ENCODE data around the gene MYL7. TPM values are rescaled to one million over a fixed set of nuclear protein-coding genes. Genes with fewer than 3 reads are reported as not detected.

MYL7 gene
- total RNA-seq, 2 experiments from 2014 or later, result not detected

DNA sequence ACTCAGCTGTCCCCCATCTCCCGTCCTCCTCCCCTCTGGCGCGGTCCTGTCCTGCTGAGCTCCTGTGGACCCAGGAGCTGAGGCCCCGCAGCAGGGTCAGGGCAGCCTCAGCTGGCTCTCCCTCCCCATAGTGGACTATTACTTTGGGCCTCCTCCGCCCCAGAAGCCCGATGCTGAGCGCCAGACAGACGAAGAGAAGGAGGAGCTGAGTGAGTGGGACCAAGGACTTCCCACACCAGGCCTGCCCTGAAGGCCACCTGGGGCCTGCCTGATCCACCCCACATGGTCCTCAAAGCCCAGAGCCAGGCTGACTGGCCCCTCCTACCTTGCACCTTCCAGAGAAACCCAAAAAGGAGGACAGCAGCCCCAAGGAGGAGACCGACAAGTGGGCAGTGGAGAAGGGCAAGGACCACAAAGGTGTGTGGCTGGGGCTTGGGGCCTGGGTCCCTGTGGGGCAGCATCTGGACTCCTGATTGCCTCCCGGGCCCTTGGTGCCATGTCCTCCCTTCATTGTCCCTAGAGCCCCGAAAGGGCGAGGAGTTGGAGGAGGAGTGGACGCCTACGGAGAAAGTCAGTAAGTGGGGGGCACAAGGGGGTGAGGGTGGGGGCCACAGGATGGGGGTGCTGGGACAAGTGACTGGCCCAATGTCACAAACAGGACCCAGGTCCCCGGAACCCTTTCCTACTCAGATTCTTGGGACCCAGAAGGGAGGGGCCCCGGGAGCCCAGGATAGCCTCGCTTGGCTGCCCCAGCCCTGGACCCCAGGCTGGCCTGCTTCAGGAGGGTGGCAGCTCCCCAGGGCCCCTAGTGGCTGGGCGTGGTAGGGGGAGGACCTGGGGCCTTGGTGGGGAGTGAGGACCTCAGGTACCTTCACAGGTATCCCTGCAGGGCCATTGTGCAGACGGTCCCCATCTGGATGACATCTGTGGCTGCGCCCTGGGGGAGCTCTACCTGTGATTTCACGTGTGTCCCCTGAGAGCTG is 32.1 kb downstream of the MYL7 start:
- ChIA-PET CTCF (no interaction called here), POLR2A (no interaction called here)
- Mint-ChIP-seq H3K4me1 (ENCODE audit: low read depth) (peaks cover 16% of the 10 kb centered on the region), H3K9me3 (no peaks in the 10 kb centered on the region), H3K27ac (no peak overlapping the region), H3K4me3 (no peak overlapping the region), H3K27me3 (peaks cover 5% of the 10 kb centered on the region), H3K36me3 (ENCODE audit: low read depth) (peaks cover 31% of the 10 kb centered on the region)
- Histone ChIP-seq H3K36me3 (ENCODE audit: insufficient read depth, low read length) (peaks cover 3% of the 10 kb centered on the region), H3K27me3 (ENCODE audit: control insufficient read depth in 1 of 2, insufficient read depth in 2 of 2, low read length in 2 of 2) (peaks cover 0 to 2% of the 10 kb centered on the region in 2 experiments), H3K4me3 (ENCODE audit: low read length) (no peak overlapping the region), H3K9me3 (ENCODE audit: control insufficient read depth in 1 of 2, insufficient read depth in 1 of 2, low read length in 2 of 2) (peaks cover 0 to 11% of the 10 kb centered on the region in 2 experiments), H3K27ac (ENCODE audit: low read depth in 1 of 2, low read length in 2 of 2) (no peak overlapping the region), H3K4me1 (ENCODE audit: insufficient read depth, low read length) (peaks cover 11% of the 10 kb centered on the region)
- TF ChIP-seq, protein P1, sequence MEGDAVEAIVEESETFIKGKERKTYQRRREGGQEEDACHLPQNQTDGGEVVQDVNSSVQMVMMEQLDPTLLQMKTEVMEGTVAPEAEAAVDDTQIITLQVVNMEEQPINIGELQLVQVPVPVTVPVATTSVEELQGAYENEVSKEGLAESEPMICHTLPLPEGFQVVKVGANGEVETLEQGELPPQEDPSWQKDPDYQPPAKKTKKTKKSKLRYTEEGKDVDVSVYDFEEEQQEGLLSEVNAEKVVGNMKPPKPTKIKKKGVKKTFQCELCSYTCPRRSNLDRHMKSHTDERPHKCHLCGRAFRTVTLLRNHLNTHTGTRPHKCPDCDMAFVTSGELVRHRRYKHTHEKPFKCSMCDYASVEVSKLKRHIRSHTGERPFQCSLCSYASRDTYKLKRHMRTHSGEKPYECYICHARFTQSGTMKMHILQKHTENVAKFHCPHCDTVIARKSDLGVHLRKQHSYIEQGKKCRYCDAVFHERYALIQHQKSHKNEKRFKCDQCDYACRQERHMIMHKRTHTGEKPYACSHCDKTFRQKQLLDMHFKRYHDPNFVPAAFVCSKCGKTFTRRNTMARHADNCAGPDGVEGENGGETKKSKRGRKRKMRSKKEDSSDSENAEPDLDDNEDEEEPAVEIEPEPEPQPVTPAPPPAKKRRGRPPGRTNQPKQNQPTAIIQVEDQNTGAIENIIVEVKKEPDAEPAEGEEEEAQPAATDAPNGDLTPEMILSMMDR (IDR thresholded peaks at IDR 0.05), result no peak
- DNase-seq (no peak), ATAC-seq (ENCODE audit: poor library complexity) (no peak)
- intact Hi-C loops (cut with DNase I, micrococcal nuclease), result no loop called here

DNA sequence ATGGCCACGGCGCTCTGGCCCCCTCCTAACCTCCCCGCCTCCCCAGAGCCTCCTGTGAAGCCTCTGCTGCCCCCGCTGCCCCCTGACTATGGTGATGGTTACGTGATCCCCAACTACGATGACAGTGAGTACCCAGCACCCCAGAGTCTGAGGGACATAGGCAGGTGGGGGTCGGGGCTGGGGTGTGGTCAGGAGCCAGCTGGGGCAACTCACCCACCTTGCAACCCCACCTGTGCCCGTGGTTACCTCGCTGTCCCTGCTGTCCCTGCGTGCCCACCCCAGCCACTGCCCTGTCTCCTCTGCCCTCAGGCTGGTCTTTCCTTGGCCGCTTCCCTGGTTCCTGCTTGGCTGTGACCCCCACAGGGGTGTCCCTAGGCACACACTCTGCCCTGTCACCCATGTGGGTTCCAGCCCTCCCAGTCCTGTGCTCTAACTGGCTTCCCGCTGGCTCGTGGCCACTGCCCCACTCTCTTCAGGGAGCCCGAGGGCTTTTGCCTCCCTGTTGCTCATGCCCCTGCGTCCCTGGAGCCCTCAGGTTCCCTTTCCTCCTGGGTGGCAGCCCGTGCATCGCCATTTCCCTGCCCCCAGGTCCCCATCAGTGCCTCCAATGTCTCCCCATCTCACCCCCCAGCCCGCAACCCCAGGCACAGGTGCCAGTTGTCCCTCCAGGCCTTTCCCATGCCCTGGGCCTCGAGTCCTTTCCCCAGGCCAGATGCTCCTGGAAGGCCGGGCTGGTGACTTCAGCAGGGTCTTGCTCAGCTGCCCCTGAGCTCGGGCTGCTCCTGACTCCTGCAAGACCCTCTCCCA is 33.0 kb downstream of the MYL7 start:
- TF ChIP-seq, protein P1 (IDR thresholded peaks at IDR 0.05), result no peak
- peaks cover 16% of the 10 kb centered on the region for H3K4me1 Mint-ChIP-seq (ENCODE audit: low read depth)
- ChIA-PET CTCF (no interaction called here), POLR2A (no interaction called here)
- ATAC-seq (ENCODE audit: poor library complexity) (no peak), DNase-seq (no peak)
- no peak overlapping the region for H3K27ac Mint-ChIP-seq
- H3K27me3 ChIP-seq (ENCODE audit: control insufficient read depth in 1 of 2, insufficient read depth in 2 of 2, low read length in 2 of 2), result peaks cover 0 to 6% of the 10 kb centered on the region in 2 experiments
- no peak overlapping the region for H3K4me3 Mint-ChIP-seq
- peaks cover 0 to 11% of the 10 kb centered on the region in 2 experiments for H3K9me3 ChIP-seq (ENCODE audit: control insufficient read depth in 1 of 2, insufficient read depth in 1 of 2, low read length in 2 of 2)
- no peaks in the 10 kb centered on the region for H3K36me3 ChIP-seq (ENCODE audit: insufficient read depth, low read length)
- H3K27me3 Mint-ChIP-seq, result peaks cover 5% of the 10 kb centered on the region
- no peak overlapping the region for H3K4me3 ChIP-seq (ENCODE audit: low read length)
- H3K27ac ChIP-seq (ENCODE audit: low read depth in 1 of 2, low read length in 2 of 2), result no peak overlapping the region
- peaks cover 17% of the 10 kb centered on the region for H3K4me1 ChIP-seq (ENCODE audit: insufficient read depth, low read length)
- H3K36me3 Mint-ChIP-seq (ENCODE audit: low read depth), result peaks cover 26% of the 10 kb centered on the region
- intact Hi-C loops (cut with DNase I, micrococcal nuclease), result no loop called here
- no peaks in the 10 kb centered on the region for H3K9me3 Mint-ChIP-seq

DNA sequence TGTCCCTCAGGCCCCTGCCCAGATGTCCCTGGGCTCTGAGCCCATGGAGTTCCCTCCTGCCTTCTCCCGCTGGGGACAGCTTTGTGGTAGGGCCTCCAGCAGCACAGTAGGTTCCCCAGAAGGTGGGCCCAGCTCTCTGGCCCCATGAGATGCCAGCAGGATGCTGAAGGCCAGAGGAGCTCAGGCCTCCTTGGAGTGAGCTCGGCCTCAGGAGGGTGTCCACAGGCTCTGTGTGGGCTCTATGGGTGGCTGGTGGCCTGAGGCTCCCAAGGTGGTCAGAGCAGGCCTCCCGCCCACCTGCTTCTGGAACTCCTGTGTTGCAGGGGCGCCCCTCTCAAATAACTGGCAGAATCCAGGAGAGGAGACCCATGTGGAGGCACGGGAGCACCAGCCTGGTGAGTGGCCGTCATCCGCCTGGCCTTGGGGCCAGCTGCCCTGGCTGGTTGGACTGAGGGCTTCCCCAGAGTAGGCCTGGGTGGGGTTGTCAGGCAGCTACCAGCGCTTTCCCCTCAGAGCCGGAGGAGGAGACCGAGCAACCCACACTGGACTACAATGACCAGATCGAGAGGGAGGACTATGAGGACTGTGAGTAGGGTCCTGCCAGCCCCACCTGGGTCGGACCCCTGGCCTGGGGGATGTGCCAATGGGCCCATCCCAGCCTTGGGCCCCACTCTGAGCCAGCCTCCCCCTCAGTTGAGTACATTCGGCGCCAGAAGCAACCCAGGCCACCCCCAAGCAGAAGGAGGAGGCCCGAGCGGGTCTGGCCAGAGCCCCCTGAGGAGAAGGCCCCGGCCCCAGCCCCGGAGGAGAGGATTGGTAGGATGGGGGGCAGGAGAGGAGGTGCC is 33.8 kb downstream of the MYL7 start:
- Mint-ChIP-seq H3K4me3 (no peak overlapping the region), H3K4me1 (ENCODE audit: low read depth) (peaks cover 16% of the 10 kb centered on the region), H3K36me3 (ENCODE audit: low read depth) (peaks cover 25% of the 10 kb centered on the region), H3K27me3 (peaks cover 5% of the 10 kb centered on the region), H3K9me3 (no peaks in the 10 kb centered on the region), H3K27ac (no peak overlapping the region)
- no peak for DNase-seq
- Histone ChIP-seq H3K4me1 (ENCODE audit: insufficient read depth, low read length) (peaks cover 17% of the 10 kb centered on the region), H3K27ac (ENCODE audit: low read depth in 1 of 2, low read length in 2 of 2) (no peak overlapping the region), H3K4me3 (ENCODE audit: low read length) (no peak overlapping the region), H3K36me3 (ENCODE audit: insufficient read depth, low read length) (no peaks in the 10 kb centered on the region), H3K9me3 (ENCODE audit: control insufficient read depth in 1 of 2, insufficient read depth in 1 of 2, low read length in 2 of 2) (peaks cover 0 to 3% of the 10 kb centered on the region in 2 experiments), H3K27me3 (ENCODE audit: control insufficient read depth in 1 of 2, insufficient read depth in 2 of 2, low read length in 2 of 2) (peaks cover 0 to 6% of the 10 kb centered on the region in 2 experiments)
- ChIA-PET CTCF (no interaction called here), POLR2A (no interaction called here)
- ATAC-seq (ENCODE audit: poor library complexity), result no peak
- intact Hi-C loops (cut with DNase I, micrococcal nuclease), result no loop called here
- TF ChIP-seq, protein P1 (IDR thresholded peaks at IDR 0.05), result no peak

Data from CD4-positive, alpha-beta T cell (primary cell).